ENCODE data around the gene TRPM1.

TRPM1 gene

GRCh38 chr15:31046759-31047359 is 54.7 kb downstream of the TRPM1 start:
- no peak for DNase-seq

DNA sequence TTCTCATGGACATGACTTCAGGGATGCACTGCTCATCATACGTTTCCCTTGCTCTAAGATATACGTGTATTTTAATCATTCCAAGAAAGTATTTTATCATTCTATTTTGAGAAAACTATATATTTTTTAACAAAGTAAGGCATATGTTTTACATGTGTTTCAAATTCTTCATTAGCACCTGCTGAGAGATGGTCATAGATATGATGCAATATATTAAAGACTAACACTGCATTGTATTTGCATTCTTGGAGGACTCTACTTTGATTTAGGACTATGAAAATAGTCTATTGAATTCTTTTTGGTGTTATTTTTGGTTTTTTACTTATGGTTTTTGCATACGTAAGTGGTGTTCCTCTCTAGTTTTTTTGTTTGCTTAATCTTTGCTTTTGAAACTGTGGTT is 55.9 kb downstream of the TRPM1 start:
- DNase-seq: no peak

DNA sequence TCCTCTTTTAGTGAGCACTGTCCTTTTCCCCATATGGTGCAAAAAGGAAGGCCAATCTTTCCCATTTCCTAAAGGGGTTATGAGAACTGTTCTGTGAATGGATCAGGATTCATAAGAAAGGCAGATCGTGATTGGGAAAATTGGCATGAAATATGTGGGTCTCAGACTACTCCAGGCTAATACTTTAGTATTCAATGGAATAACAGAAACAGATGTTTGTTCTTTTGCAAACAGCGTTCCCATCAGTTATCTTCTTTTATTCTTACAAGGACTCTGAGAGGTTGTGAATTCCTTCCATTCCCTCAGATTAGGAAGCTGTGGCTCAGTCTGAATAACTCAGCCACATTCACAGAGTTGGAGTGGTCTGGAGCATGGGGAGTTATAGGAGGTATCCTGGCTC is 58.8 kb downstream of the TRPM1 start:
- DNase-seq: no peak

DNA sequence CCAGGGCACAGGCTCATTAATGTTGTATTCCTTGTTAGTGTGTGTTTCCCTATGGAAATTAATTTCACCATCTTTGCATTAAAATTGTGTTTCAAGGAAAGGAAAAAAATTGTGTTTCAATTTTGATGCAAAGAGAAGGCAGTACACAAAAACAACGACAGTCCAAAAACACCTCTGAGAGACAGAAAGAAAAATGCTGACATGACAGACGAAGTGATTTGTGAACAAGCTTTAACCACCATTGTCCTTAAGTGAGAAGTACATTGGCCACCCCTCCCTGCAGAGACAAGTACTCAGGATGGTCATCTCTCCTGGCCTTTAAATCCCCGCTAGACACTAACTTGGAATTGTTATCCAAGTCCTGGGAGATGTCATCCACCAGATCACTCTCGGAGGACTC is 59.9 kb downstream of the TRPM1 start:
- DNase-seq: no peak

- no peak for DNase-seq
These were observed 60.9 kb downstream of the TRPM1 start for GRCh38 chr15:31040611-31041010.

DNA sequence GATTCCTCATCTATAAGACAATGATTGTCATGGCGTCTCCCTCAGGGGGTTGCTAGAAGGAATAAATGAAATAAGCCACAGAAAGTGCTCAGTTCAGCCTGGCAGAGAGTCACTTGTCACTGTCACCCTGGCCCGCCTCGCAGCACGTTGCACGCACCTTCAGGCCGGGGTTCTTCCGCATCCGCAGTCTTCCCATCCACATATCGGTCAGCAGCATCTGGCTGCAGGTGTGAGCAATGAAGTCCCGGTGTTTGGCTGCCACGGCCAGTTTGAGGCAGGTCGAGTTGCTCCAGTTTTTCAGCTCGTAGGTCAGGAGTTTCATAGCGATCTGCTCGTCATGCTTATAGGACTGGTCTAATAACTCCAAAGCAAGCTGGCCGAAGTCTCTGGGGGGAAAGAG is 61.6 kb downstream of the TRPM1 start:
- DNase-seq: no peak

GRCh38 chr15:31037731-31038477 is 63.6 kb downstream of the TRPM1 start:
- DNase-seq: no peak

DNA sequence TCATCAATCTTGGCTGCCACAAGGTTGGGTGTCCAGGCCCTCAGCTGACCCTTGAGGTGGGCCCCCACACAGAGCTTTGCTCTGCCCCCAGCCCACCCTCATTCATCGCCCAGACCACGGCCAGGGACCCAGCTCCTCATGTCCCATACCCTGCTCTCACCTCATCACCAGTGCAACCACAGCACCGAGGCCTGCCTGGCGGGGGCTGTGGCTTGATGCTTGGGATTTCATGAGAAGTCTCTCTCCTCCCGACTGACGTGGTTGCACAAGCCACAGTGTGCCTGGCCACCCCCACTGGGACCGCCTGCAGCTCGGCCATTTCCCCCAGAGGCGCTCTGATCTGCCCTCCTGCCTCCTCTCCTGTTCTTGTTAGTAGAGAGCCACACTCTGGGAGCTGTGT is 64.7 kb downstream of the TRPM1 start:
- DNase-seq: no peak

GRCh38 chr15:31035610-31036009 is 65.9 kb downstream of the TRPM1 start:
- no peak for DNase-seq

- DNase-seq: no peak
These were observed 67.4 kb downstream of the TRPM1 start for GRCh38 chr15:31034152-31034551.

DNA sequence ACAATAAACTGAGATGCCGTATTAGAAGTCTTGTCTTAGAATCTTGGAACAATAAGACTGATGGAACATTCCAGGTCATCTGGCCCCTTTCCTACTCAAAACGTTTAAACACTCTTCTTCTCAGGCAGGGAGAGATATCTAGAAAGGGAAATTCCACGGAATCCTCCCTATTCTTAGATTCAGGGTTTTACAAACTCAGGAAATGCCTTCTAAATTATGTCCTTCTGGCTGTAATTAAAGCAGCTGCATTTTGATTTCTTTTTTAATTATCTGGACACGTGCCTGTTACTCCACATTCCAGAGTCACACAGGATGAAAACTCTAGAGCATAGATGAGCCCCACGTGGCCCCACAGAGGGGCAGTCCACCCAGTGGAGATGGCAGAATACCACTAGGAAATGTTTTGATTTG is 68.6 kb downstream of the TRPM1 start:
- DNase-seq: peak; percentile 30

DNA sequence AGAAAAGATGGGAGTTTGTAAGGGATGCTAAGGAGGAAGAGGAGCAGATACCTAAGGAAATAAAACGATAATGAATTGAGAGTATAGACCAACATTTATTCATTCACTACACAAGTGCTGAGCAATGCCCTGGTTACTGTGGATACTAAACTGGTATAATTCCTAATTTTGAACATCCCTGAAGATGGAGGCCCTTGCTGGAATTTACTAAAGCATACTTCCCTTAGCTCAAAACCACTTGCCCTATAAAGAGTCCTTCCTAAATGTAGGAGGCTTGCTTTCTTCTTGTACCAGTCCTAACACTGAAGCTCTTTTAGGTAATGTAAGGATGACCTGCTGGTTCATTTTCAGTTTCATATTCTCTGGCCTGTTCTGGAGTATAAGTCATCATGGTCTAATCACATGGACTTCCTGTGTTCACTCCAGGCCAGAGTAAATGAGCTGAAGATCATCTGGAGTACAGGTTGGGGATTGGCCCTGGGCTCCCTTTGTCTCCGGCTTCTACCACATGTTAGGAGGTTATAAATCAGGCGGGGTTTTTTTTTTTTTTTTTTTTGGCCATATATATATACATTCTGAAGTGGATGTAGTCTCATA is 70.0 kb downstream of the TRPM1 start:
- peak; percentile 51 for DNase-seq

- no peak for DNase-seq
These were observed 73.5 kb downstream of the TRPM1 start for GRCh38 chr15:31027910-31028578.

- no peak for DNase-seq
These were observed 75.5 kb downstream of the TRPM1 start for GRCh38 chr15:31025996-31026395.

DNA sequence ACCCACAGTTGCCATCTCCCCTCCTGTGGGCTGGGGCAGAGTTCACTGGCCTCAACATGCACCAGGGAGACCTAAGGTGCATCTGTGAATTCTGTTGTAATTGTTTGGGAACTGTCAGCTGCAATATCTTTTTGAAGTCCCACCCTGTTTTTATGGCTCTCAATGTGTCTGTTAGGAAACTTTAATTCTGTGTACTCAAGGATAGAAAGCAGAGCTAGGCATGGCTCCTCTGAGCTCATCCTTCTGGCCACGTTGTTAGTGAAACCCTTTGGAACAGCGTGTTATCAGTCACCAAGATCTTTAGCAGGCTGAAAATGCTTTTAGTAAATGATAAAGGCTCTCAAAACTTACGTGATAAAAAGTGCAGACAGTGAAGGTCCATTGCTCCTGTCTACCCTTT is 76.5 kb downstream of the TRPM1 start:
- no peak for DNase-seq

DNA sequence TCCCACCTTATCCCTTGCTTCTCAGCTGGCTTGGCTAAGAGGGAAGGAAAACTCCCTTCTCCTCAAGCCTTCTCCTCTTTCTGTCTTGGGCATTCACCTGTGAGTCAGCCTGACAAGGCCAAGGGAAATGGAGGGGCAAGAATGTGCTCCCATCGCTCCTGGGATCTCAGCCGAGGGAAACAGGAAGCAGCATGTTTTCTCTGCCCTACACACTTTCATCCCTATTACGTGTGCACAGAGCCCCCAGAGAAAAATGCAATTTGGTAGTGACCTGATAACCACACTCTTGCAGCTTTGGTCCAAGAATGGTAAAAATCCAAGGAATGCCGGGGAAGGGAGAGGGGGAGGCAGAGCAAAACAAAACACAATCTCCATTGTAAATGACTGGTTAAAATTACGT is 77.2 kb downstream of the TRPM1 start:
- peak; percentile 92 for DNase-seq

DNA sequence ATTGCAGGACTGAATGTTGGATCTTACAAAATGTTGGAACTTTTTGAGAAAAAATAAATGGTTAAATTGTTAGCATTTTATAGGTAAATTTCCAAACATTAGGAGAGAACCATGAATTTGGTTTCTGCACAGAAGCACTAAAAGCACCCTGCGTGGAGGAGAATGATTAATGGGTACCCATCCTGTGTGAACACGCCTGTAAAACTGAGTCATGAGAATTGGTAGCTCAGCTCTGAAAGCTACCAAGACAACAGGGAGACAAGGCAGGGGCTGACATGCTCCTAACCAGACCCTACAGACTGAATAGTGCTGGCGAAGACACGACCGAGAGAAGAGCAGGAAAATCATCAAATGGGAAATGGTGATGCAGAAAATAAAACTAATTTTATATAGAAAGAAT is 77.7 kb downstream of the TRPM1 start:
- no peak for DNase-seq

- no peak for DNase-seq
These were observed 80.4 kb downstream of the TRPM1 start for GRCh38 chr15:31021067-31021665.

DNA sequence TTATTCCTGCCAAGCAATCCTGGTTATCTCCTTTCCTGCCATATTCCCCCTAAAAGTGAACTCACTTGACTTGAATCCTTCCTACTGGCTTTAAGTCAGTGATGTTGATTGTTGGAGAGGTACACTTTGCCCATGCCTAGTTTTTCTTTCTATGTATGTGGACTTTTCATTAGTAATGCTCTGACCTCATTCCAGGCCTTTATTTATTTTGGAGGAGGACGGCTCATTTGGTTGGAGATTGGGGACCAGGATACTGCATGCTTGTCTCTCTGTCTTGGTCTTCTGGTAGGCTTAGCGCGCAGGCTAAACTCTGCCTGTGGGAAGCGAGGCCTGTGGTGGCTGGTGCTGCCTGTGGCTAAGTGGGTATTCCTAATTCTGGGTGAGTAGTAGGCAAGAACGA is 81.0 kb downstream of the TRPM1 start:
- no peak for DNase-seq

GRCh38 chr15:31019986-31020385 is 81.5 kb downstream of the TRPM1 start:
- DNase-seq: no peak

GRCh38 chr15:31017311-31017710 is 84.2 kb downstream of the TRPM1 start:
- DNase-seq: no peak

DNA sequence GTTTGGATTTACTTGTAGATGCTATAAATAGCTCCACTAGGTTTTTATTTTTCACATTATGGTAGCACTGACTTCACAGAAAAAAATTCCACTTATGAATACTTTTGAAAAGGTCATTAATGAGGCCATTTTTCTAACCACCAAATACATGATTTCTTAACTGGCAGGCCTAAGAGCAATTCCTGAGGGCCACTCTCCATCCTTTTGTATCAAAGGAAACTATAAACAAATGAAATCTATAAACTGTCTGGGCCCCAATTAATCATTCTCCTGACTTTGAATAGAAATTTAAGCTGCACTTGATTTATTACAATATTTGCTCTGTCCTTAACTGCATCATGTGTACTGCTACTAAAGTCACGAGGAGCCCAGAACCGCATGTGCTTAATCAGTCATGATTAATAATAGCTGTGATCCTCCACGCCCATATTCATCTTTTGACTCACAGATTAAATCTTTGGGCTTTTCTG is 85.0 kb downstream of the TRPM1 start:
- DNase-seq: no peak

DNA sequence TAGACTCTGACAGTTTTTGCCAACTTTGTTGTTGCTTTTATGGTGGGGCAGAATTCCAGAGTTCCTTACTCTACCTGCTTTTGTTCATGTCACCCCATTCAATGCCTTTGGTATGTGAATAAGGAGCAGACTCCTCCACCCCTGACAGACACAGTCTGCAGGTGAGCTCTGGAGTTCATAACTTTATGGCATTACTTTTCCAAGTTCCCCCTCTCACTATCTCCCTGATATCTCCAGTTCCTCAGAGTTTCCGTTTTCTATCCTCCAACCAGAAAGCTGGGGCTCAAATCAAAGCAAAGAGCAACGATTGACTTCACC is 87.0 kb downstream of the TRPM1 start:
- DNase-seq: no peak

Data from NCI-H226 (cell line).